ENCODE data around the gene EMC8.

DNA sequence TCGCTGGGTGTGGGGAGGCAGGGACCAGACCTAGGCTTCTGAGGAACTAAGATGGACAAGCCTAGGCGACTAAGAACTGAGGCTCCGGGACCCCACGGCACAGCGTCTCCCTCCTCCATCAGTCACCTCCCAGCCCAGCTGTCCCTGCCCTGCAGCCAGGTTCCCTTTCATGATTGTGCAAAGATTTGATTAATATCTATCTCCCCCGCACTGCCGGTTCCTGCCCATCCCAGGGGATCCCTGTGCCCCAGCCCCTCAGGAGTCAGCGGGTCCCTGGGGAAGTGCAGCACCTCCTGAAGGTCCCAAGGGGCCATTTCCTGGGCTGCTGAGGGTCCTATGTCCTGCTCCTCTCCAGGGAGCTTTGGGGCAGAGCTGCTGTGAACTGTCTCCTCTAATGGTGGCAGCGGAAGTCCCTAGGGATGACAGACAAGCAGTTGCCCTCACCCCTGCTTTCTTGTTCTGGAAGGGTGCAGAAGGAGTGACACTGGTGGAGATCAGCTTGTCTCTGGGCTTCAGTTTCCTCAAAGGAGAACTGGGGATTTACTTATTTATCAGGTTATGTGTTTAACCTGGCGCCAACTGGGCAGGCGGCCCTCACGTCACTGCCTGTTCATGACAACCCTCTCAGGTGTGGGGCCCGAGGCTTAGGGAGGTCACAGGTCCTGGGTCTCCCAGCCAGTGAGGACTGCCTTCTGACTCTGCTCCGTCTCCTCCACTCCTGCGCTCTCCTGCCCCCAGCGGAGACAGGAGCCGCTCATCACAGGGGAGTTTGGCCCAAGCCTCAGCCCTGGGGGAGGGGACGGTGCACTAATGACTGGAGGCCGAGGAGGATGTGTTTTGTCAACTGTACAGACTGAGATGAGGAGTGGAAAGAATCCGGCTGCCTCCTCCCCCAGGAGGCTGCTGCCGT is 46.6 kb downstream of the EMC8 start:
- TF ChIP-seq CTCF (conservative IDR thresholded peaks at IDR 0.05; ENCODE audit: low read depth, low read length): no peak
- no peak for TF ChIP-seq EZH2 (IDR thresholded peaks at IDR 0.05; ENCODE audit: borderline replicate concordance, low read depth, low read length, poor library complexity, severe bottlenecking)
